GM12875 (cell line): ENCODE data around the gene CAPN10.

Experiments used
- H3K4me3 ChIP-seq: one replicate; pipeline ENCODE4 v1.5.1; 2011; ENCODE audit warnings: low read depth, low read length, control low read depth
- CTCF ChIP-seq: IDR thresholded peaks from 2 replicates; pipeline ENCODE4 v1.5.1; 2011; ENCODE audit warnings: low read depth, mild to moderate bottlenecking, control low read depth, inconsistent platforms, low read length, moderate library complexity, borderline replicate concordance; ENCODE audit not compliant: insufficient read depth

Gene CAPN10

GRCh38 chr2:240577281-240578109, 9.0 kb upstream of the CAPN10 start:
- no peak overlapping the region for H3K4me3 ChIP-seq
- TF ChIP-seq CTCF = no peak

GRCh38 chr2:240578110-240578450, 8.5 kb upstream of the CAPN10 start:
- no peak for TF ChIP-seq CTCF
- H3K4me3 ChIP-seq = no peak overlapping the region

- no peak for TF ChIP-seq CTCF
- no peak overlapping the region for H3K4me3 ChIP-seq
Measured at GRCh38 chr2:240578488-240578887, 8.0 kb upstream of the CAPN10 start.

- H3K4me3 ChIP-seq = no peak overlapping the region
- TF ChIP-seq CTCF = no peak
Measured at GRCh38 chr2:240579071-240579762, 7.3 kb upstream of the CAPN10 start.

GRCh38 chr2:240579771-240580614, 6.5 kb upstream of the CAPN10 start:
- peak; percentile 83 for TF ChIP-seq CTCF
- no peak overlapping the region for H3K4me3 ChIP-seq

GRCh38 chr2:240581811-240582210, 4.7 kb upstream of the CAPN10 start:
- TF ChIP-seq CTCF = no peak
- no peak overlapping the region for H3K4me3 ChIP-seq

- H3K4me3 ChIP-seq = no peak overlapping the region
- TF ChIP-seq CTCF = no peak
Measured at GRCh38 chr2:240582781-240583180, 3.8 kb upstream of the CAPN10 start.
